HCT116 (cell line): Measurements from ENCODE around the gene LDLR. TPM values are rescaled to one million over a fixed set of nuclear protein-coding genes. Genes with fewer than 3 reads are reported as not detected.

Source experiments
- ATAC-seq: fragments of 200-7000 bp; cut with Tn5 transposase; 2 replicates; pipeline ENCODE4 v1.9.1; 2020; ENCODE audit warnings: mild to moderate bottlenecking, moderate library complexity
- BruUV-seq: library from RNA; stranded (reverse); fragments of 400-500 nt; replicated peaks from 2 replicates; lab custom pipeline; 2021; lab: Mats Ljungman, UMichigan
- CTCF ChIA-PET: fragments of 300-600 bp; sonication (Branson Sonifier 250); formaldehyde crosslinking; loops from one replicate; lab custom pipeline; 2021; ENCODE audit warnings: antibody characterized with exemption; lab: Charles Lee
- POLR2A ChIA-PET: fragments of 300-600, 350-600 bp; sonication (Branson Sonifier 250); formaldehyde crosslinking; loops from one replicate; lab custom pipeline; 2021; ENCODE audit warnings: antibody characterized with exemption; lab: Charles Lee
- RAD21 ChIA-PET, 2 experiments: fragments of 300-600 bp; sonication (Branson Sonifier 250); formaldehyde crosslinking; loops; one replicate each; lab custom pipeline; 2023; ENCODE audit warnings: low total read pairs in 2 of 2; ENCODE audit not compliant: uncharacterized antibody in 2 of 2, unreplicated experiment in 2 of 2, low non-redundant PET in 1 of 2; lab: Charles Lee
- DNase-seq: peaks from one replicate; pipeline ENCODE4 v3.0.0-alpha.2; 2010; ENCODE audit warnings: low read depth, low spot score
- H2AFZ ChIP-seq: fragments of 200-600 bp; shearing (Covaris generic), sonication (generic); 2 replicates; pipeline ENCODE4 v1.6.1; 2017; ENCODE audit warnings: low read depth, mixed run types, mixed read lengths, antibody characterized with exemption, low read length; ENCODE audit not compliant: poor library complexity, severe bottlenecking
- H3K27ac ChIP-seq: 2 replicates; pipeline ENCODE4 v1.5.1; 2012; ENCODE audit warnings: low read depth, low read length
- H3K27me3 ChIP-seq: fragments of 200-600 bp; sonication (generic); 2 replicates; pipeline ENCODE4 v1.6.1; 2016; ENCODE audit warnings: mixed run types, low read length, mixed read lengths; ENCODE audit not compliant: insufficient read depth
- H3K36me3 ChIP-seq, 2 experiments: fragments of 200-500 bp in 1 of 2; fragments of 200-600 bp in 1 of 2; sonication (Bioruptor generic) in 1 of 2; sonication (generic) in 1 of 2; 2 replicates each; pipeline versions ENCODE4 v1.5.1 to v1.6.1; 2014 to 2016; ENCODE audit warnings: low read length in 2 of 2, inconsistent platforms in 1 of 2, mixed read lengths in 1 of 2, mixed run types in 1 of 2; ENCODE audit not compliant: insufficient read depth in 2 of 2, control insufficient read depth in 1 of 2
- H3K4me1 ChIP-seq, 2 experiments: fragments of 200-600 bp in 1 of 2; sonication (generic) in 1 of 2; 2 replicates each; pipeline versions ENCODE4 v1.5.1 to v1.6.1; 2012 to 2017; ENCODE audit warnings: low read length in 2 of 2, inconsistent platforms in 1 of 2, mild to moderate bottlenecking in 1 of 2, mixed read lengths in 1 of 2, mixed run types in 1 of 2, moderate library complexity in 1 of 2; ENCODE audit not compliant: insufficient read depth in 2 of 2, control insufficient read depth in 1 of 2
- H3K4me2 ChIP-seq: fragments of 200-600 bp; sonication (generic); 2 replicates; pipeline ENCODE4 v1.6.1; 2017; ENCODE audit warnings: mixed run types, low read length, mixed read lengths
- H3K4me3 ChIP-seq, 2 experiments: fragments of 200-600 bp in 1 of 2; sonication (generic) in 1 of 2; replicated peaks in 1 of 2; 2 replicates each; pipeline ENCODE4 v1.5.1; 2011 to 2016; ENCODE audit warnings: low read length in 2 of 2, control low read depth in 1 of 2, low read depth in 1 of 2, mild to moderate bottlenecking in 1 of 2, mixed read lengths in 1 of 2, mixed run types in 1 of 2
- H3K79me2 ChIP-seq: fragments of 200-600 bp; sonication (generic); 2 replicates; pipeline ENCODE4 v1.6.1; 2017; ENCODE audit warnings: mild to moderate bottlenecking, mixed run types, low read length, moderate library complexity, mixed read lengths; ENCODE audit not compliant: insufficient read depth
- H3K9ac ChIP-seq: fragments of 200-600 bp; sonication (generic); 2 replicates; pipeline ENCODE4 v1.6.1; 2016; ENCODE audit warnings: low read length, mixed read lengths
- H3K9me2 ChIP-seq: fragments of 200-600 bp; sonication (generic), shearing (Covaris generic); 2 replicates; pipeline ENCODE4 v1.6.1; 2017; ENCODE audit warnings: mixed run types, mild to moderate bottlenecking, moderate library complexity; ENCODE audit not compliant: insufficient read depth
- H3K9me3 ChIP-seq, 2 experiments: fragments of 200-500 bp in 1 of 2; fragments of 200-600 bp in 1 of 2; sonication (Bioruptor generic) in 1 of 2; sonication (generic) in 1 of 2; 2 replicates each; pipeline ENCODE4 v1.6.1; 2014 to 2017; ENCODE audit warnings: low read length in 2 of 2, mixed read lengths in 2 of 2, inconsistent platforms in 1 of 2, low read depth in 1 of 2, mild to moderate bottlenecking in 1 of 2, mixed run types in 1 of 2, moderate library complexity in 1 of 2; ENCODE audit not compliant: control insufficient read depth in 1 of 2, insufficient read depth in 1 of 2
- H4K20me1 ChIP-seq: fragments of 200-600 bp; sonication (generic), shearing (Covaris generic); 2 replicates; pipeline ENCODE4 v1.6.1; 2017; ENCODE audit warnings: mixed run types, mild to moderate bottlenecking, moderate library complexity; ENCODE audit not compliant: insufficient read depth
- CBX3 ChIP-seq: IDR thresholded peaks from 2 replicates; pipeline ENCODE4 v1.6.1; 2012; ENCODE audit warnings: low read depth
- FOSL1 ChIP-seq: IDR thresholded peaks from 2 replicates; pipeline ENCODE4 v1.6.1; 2012; ENCODE audit warnings: low read depth
- JUND ChIP-seq: IDR thresholded peaks from 2 replicates; pipeline ENCODE4 v1.6.1; 2012
- SP1 ChIP-seq: IDR thresholded peaks from 2 replicates; pipeline ENCODE4 v1.6.1; 2012; ENCODE audit warnings: low read depth
- TCF7L2 ChIP-seq: IDR thresholded peaks from 2 replicates; pipeline ENCODE4 v1.7.0; 2011; ENCODE audit warnings: borderline replicate concordance, inconsistent platforms; ENCODE audit not compliant: insufficient read depth, insufficient read length; ENCODE audit errors: extremely low read depth
- YY1 ChIP-seq: IDR thresholded peaks from 2 replicates; pipeline ENCODE4 v1.6.1; 2011; ENCODE audit warnings: low read length, low read depth, moderate library complexity, mild to moderate bottlenecking; ENCODE audit not compliant: insufficient replicate concordance; ENCODE audit errors: extremely low read depth
- ZFX ChIP-seq: fragments of 450-650 bp; IDR thresholded peaks from 2 replicates; pipeline ENCODE4 v1.6.1; 2017
- intact Hi-C: fragments of 100-400 bp; cut with micrococcal nuclease; formaldehyde crosslinking; loops from 2 replicates; pipeline ENCODE4 v1.10.0; 2022
- total RNA-seq: library from RNA; stranded (reverse); gene quantifications from one replicate; pipeline ENCODE4 v1.2.1, GENCODE V29; 2021; ENCODE audit not compliant: unreplicated experiment
- TF ChIP-seq, protein P1 (sequence below): IDR thresholded peaks from 2 replicates; pipeline ENCODE4 v1.6.1; 2011; ENCODE audit warnings: mild to moderate bottlenecking, low read length, moderate library complexity; ENCODE audit not compliant: insufficient replicate concordance; ENCODE audit errors: extremely low read depth
- TF ChIP-seq, protein P2 (sequence below), 3 experiments: fragments of 200-600 bp in 1 of 3; sonication (generic) in 1 of 3; IDR thresholded peaks in 2 of 3; conservative IDR thresholded peaks in 1 of 3; 2 replicates each; pipeline ENCODE4 v1.5.1; 2012 to 2017; ENCODE audit warnings: low read depth in 2 of 3, low read length in 2 of 3, antibody characterized with exemption in 1 of 3, borderline replicate concordance in 1 of 3, control low read depth in 1 of 3, mild to moderate bottlenecking in 1 of 3, mixed read lengths in 1 of 3, mixed run types in 1 of 3, moderate library complexity in 1 of 3; ENCODE audit not compliant: insufficient read depth in 1 of 3

LDLR gene
- total RNA-seq, 1 experiment from 2014 or later: 92.4 TPM

DNA sequence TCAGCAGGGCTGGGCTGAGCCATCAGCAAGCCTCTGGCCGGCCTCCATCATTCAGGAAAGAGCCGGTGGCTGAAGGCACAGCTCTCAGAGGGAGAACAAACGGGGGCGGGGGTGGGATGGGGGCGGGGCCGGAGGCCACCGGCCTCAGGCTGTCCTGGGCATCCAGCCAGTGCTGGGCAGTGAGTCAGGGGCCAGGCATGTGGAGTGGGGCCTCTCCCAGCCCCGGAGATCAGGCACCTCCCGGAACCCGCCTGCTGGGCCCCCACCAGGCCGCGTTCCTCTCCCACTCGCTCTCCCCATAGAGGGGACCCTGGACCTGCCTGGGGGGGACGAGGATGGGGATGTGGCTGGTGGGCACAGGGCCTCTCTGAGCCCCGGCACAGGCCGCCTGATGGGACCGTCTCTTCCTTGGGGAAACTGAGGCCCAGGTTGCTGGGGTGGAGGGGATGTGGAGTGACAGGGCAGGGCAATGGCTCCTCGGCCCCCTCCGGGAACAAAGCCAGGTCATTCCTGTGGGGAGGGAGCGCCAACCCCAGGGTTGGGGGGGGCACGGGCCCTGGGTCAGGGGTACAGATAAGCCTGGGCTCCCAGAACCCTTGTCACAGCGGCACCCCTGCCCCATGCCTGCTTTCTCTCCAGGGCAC is 53.4 kb downstream of the LDLR start (continued):
- TF ChIP-seq, protein P1, sequence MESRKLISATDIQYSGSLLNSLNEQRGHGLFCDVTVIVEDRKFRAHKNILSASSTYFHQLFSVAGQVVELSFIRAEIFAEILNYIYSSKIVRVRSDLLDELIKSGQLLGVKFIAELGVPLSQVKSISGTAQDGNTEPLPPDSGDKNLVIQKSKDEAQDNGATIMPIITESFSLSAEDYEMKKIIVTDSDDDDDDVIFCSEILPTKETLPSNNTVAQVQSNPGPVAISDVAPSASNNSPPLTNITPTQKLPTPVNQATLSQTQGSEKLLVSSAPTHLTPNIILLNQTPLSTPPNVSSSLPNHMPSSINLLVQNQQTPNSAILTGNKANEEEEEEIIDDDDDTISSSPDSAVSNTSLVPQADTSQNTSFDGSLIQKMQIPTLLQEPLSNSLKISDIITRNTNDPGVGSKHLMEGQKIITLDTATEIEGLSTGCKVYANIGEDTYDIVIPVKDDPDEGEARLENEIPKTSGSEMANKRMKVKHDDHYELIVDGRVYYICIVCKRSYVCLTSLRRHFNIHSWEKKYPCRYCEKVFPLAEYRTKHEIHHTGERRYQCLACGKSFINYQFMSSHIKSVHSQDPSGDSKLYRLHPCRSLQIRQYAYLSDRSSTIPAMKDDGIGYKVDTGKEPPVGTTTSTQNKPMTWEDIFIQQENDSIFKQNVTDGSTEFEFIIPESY: no peak
- TF ChIP-seq TCF7L2 (peak; percentile 45), JUND (peak; percentile 85)

DNA sequence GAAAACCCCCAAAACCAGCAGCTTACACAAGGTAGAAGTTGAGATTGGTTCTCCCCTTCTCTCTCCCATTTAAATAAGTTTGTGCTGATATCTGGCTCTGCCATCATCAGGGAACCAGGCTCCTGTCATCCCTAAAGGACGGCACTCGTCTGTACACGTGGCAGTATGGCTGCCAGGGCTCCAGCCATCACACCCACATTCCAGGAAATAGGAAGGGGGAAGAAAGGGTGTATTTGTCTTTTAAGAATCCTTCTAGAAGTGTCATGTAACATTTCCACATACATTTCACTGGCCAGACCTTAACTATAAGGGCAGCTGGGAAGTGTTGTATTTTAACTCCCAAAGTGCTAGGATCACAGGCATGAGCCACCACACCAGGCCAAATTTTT is 56.3 kb downstream of the LDLR start:
- Histone ChIP-seq H3K79me2 (peaks cover 9% of the 10 kb centered on the region), H3K36me3 (peaks cover 4 to 23% of the 10 kb centered on the region in 2 experiments; a peak in 1 of 4 replicates), H3K27me3 (no peaks in the 10 kb centered on the region), H2AFZ (no peak overlapping the region), H3K27ac (no peak overlapping the region; the same call in 1 of the 2 replicates), H3K4me2 (no peak overlapping the region), H3K4me1 (peaks cover 45 to 51% of the 10 kb centered on the region in 2 experiments), H3K9me3 (no peaks in the 10 kb centered on the region), H3K4me3 (no peak overlapping the region), H3K9me2 (no peaks in the 10 kb centered on the region), H3K9ac (no peak overlapping the region), H4K20me1 (no peaks in the 10 kb centered on the region)
- intact Hi-C loops: no loop called here
- DNase-seq (no peak), ATAC-seq (no peak)
- RAD21 ChIA-PET: no interaction called here
- no peak for TF ChIP-seq CBX3
- CTCF ChIA-PET: no interaction called here
- POLR2A ChIA-PET: no interaction called here
- no TSS peak for BruUV-seq

DNA sequence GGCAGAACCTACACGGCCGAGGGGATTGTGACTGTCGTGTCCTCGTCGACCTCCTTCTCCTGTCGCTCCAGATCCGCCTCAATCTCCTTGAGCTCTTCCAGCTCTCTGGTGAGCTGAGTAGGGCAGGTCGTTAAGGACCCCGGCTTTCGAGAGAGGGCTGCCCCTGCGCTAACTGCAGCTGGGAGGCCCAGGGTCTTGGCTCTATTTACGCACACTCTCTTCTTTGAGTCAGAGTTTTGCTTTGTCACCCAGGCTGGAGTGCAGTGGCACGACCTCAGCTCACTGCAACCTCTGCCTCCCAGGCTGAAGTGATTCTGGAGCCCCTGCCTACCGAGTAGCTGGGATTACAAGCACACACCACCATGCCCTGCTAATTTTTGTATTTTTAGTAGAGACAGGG is 58.7 kb downstream of the LDLR start:
- no peak overlapping the region for H2AFZ ChIP-seq
- no peak overlapping the region; the same call in 1 of the 2 replicates for H3K27ac ChIP-seq
- ChIA-PET POLR2A (interaction anchor here (0.6 kb wide), 1 partner anchor 312 kb away, joined by 3 read pairs; the partner anchor contains the start of gene TMED1), CTCF (no interaction called here), RAD21 (no interaction called here)
- no peaks in the 10 kb centered on the region for H4K20me1 ChIP-seq
- peaks cover 28% of the 10 kb centered on the region for H3K79me2 ChIP-seq
- ATAC-seq (no peak), DNase-seq (no peak)
- no peaks in the 10 kb centered on the region for H3K27me3 ChIP-seq
- no peak overlapping the region for H3K4me2 ChIP-seq
- H3K9me2 ChIP-seq: no peaks in the 10 kb centered on the region
- intact Hi-C loops: no loop called here
- peaks cover 4 to 23% of the 10 kb centered on the region in 2 experiments; a peak in 1 of 4 replicates for H3K36me3 ChIP-seq
- no peak overlapping the region for H3K4me3 ChIP-seq
- no TSS peak for BruUV-seq
- no peak overlapping the region for H3K9ac ChIP-seq
- H3K4me1 ChIP-seq: peaks cover 32 to 36% of the 10 kb centered on the region in 2 experiments
- no peaks in the 10 kb centered on the region for H3K9me3 ChIP-seq
- no peak for TF ChIP-seq ZFX
- no peak for TF ChIP-seq YY1
- no peak for TF ChIP-seq SP1
- TF ChIP-seq FOSL1: no peak
- no peak for TF ChIP-seq JUND
- TF ChIP-seq, protein P2, sequence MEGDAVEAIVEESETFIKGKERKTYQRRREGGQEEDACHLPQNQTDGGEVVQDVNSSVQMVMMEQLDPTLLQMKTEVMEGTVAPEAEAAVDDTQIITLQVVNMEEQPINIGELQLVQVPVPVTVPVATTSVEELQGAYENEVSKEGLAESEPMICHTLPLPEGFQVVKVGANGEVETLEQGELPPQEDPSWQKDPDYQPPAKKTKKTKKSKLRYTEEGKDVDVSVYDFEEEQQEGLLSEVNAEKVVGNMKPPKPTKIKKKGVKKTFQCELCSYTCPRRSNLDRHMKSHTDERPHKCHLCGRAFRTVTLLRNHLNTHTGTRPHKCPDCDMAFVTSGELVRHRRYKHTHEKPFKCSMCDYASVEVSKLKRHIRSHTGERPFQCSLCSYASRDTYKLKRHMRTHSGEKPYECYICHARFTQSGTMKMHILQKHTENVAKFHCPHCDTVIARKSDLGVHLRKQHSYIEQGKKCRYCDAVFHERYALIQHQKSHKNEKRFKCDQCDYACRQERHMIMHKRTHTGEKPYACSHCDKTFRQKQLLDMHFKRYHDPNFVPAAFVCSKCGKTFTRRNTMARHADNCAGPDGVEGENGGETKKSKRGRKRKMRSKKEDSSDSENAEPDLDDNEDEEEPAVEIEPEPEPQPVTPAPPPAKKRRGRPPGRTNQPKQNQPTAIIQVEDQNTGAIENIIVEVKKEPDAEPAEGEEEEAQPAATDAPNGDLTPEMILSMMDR (IDR thresholded peaks at IDR 0.05 in 2 of 3, conservative IDR thresholded peaks at IDR 0.05 in 1 of 3; ENCODE audit: borderline replicate concordance in 1 of 3, insufficient read depth in 1 of 3, low read depth in 2 of 3, low read length in 2 of 3): no peak
